GM12872 (cell line): ENCODE data around the gene KCNH8.

ENCODE experiments used
- TF ChIP-seq, protein P1 (sequence below): IDR thresholded peaks from 3 replicates; pipeline ENCODE4 v1.5.1; 2011; ENCODE audit warnings: low read depth, mild to moderate bottlenecking, low read length, moderate library complexity; ENCODE audit not compliant: insufficient read depth

The KCNH8 gene

DNA sequence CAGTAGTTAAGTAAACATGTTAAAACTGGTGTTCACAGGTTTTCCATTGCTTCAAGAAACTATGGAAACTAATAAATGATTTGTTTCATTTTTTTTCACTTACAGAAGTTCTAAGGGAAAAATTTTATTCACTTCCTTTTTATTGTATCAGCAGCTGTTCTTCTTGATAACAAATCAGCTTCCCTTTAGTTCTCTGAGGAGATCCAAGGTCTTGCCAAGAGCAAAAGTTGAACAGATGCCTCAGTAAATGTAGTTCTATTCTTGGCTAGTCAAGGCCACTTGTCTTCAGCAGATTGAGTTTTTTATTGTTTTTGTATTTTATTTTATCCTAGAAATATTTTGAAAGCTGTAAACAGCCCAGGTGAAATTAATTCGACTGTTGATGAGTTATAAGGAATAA is 41.8 kb downstream of the KCNH8 start:
- TF ChIP-seq, protein P1, sequence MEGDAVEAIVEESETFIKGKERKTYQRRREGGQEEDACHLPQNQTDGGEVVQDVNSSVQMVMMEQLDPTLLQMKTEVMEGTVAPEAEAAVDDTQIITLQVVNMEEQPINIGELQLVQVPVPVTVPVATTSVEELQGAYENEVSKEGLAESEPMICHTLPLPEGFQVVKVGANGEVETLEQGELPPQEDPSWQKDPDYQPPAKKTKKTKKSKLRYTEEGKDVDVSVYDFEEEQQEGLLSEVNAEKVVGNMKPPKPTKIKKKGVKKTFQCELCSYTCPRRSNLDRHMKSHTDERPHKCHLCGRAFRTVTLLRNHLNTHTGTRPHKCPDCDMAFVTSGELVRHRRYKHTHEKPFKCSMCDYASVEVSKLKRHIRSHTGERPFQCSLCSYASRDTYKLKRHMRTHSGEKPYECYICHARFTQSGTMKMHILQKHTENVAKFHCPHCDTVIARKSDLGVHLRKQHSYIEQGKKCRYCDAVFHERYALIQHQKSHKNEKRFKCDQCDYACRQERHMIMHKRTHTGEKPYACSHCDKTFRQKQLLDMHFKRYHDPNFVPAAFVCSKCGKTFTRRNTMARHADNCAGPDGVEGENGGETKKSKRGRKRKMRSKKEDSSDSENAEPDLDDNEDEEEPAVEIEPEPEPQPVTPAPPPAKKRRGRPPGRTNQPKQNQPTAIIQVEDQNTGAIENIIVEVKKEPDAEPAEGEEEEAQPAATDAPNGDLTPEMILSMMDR, result no peak

DNA sequence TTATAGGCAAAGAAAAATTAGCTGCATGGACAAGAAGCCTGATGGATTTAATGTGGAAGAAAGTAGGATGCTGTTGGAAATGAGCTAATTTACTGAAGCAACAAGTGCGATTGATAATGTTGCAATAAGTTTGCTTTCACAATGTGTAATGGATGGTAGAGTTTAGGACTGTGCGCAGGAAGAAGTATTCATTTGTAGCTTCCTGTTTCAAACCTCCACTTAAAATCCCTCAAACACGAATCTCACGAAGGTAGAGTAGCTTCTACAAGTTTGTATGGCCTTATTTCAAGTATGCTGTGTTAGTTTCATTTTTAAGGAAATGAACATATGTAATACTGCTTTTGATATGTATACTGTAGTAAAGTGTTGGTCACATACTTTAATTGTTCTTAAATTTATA is 42.3 kb downstream of the KCNH8 start:
- TF ChIP-seq, protein P1, result no peak

DNA sequence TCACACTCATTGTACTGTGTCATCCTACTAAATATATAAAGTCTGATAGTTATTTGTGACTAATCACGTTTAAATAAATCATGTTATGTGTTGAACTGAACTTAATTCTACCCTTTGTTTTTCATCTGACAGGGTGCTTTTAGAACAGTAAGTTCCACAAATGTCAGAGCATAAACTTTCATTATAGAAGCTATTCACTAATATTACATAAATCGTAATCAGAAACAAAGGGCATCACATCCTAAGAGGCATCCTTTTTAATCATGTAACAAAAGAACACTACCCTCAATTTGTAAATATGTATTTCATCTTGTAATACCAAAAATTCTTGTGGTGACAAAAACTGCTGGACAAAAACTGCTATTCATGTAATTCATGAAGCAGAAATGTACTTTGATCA is 50.8 kb downstream of the KCNH8 start:
- TF ChIP-seq, protein P1, result no peak

DNA sequence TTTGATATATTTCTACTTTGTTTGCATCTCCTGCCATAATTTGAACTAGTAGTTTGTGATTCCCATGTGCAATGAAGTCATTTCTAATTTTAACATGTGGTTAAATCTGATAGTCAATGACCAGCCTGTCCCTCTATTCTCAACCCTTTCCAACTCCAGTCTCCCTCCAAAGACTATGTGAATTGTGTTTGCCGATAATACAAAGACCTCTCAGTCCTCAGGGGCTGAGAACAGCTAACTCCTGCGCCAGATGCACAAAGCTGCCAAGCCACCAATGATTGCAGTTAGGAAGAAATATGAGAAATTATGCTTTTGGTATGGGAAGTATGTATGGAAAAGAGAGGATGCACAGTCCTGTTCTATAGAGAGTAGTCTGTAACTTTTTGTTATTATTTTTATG is 54.0 kb downstream of the KCNH8 start:
- TF ChIP-seq, protein P1, result no peak

DNA sequence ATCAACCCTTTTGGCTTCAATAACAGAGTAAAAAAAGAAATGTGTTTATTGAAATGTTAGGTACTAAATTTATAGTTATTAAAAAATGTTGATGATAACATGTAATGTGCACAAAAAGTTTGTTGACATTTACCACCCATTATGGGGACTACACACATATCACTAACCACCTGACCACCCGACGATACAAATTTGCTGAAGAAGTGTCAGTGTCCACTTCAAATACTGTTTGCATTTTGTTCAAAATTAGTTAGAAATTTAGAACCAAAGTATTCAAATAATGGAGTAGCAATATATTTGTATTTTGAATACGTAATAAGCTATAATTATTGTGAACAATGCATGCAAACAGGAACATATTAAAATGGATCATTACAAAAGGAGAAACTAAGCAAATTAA is 54.4 kb downstream of the KCNH8 start:
- TF ChIP-seq, protein P1, result no peak

DNA sequence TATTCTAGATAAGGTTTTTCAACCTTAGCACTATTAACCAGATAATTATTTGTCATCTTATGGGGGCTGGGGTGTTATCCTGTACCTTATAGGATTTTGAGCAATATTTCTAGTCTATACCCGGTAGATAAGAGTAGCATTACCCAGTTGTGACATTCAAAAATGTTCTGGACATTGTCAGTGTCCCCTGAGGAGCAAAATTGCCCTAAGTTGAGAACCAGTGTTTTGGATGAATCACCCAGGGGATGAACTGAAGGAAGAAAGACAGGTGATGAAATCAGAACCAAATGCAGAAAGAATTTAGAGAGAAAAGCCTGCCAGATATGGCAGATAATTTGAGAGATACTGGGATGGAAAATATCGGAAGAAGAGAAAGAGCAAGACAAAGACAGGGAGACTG is 58.2 kb downstream of the KCNH8 start:
- TF ChIP-seq, protein P1, result no peak

DNA sequence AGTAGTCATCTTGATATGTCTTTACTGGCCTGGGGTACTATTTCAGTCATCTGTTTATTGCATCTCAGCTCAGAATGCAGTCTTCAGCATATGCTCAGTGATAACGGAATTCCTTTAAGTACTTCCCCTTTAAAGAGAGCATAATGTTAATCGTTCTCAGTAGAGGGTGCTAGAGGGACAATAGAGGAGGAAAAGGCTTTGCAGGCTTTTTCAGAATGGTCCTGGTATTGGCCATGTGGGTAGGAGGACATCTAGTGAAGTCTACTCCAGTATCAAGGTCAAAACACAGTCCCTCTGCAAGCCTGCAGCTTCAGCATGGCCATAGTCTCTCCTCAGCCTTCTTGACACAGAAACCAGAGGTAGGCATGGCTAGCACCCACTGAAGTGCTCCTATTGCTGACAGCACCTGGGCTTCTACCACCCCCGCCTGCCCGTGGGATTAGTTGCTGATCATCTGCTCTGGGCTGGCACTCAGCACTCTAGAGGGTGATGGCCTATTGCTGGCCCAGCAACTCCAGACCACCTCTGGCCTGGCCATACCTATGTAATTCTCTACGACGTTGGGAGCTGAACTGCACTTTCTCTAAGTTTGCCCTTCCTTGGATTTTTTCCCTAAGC is 65.4 kb downstream of the KCNH8 start:
- TF ChIP-seq, protein P1, result no peak
